Measurements from ENCODE around the gene BAG1.

The BAG1 gene

DNA sequence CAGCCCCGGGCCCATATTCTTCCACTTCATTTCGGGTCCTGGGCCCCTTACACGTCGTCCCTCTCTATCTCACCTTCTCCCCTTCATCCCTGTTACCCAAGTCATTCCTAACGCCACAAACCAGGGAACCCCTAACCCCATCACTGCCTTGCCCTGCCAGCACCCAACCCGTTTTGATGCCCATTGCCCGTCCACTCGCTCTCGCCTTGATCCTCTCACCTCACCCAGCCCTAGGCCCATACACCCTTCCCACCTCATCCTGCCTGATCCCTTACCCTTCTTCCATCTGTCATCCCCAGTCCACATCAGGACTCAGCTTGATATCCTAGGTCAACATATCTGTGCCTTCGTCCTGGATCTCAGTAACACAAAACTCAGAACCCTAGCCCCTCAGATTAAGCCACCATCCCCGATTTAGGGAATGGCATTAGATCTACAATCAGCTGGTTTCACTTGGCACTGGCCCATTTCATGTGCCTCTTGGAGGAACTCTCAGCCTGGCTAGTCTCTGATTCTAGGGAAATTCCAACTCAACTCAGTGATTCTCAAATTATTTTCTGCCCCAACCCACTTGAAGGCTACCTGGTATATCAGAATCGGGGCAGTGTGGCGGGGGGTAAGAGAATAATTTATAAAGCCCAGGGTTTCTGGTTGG lies 830 bp upstream of the BAG1 start:
- TF ChIP-seq, protein P1, sequence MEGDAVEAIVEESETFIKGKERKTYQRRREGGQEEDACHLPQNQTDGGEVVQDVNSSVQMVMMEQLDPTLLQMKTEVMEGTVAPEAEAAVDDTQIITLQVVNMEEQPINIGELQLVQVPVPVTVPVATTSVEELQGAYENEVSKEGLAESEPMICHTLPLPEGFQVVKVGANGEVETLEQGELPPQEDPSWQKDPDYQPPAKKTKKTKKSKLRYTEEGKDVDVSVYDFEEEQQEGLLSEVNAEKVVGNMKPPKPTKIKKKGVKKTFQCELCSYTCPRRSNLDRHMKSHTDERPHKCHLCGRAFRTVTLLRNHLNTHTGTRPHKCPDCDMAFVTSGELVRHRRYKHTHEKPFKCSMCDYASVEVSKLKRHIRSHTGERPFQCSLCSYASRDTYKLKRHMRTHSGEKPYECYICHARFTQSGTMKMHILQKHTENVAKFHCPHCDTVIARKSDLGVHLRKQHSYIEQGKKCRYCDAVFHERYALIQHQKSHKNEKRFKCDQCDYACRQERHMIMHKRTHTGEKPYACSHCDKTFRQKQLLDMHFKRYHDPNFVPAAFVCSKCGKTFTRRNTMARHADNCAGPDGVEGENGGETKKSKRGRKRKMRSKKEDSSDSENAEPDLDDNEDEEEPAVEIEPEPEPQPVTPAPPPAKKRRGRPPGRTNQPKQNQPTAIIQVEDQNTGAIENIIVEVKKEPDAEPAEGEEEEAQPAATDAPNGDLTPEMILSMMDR (IDR thresholded peaks at IDR 0.05; ENCODE audit: control insufficient read depth, extremely low read depth, insufficient read depth) = no peak
- no peak for DNase-seq (ENCODE audit: low read depth)

DNA sequence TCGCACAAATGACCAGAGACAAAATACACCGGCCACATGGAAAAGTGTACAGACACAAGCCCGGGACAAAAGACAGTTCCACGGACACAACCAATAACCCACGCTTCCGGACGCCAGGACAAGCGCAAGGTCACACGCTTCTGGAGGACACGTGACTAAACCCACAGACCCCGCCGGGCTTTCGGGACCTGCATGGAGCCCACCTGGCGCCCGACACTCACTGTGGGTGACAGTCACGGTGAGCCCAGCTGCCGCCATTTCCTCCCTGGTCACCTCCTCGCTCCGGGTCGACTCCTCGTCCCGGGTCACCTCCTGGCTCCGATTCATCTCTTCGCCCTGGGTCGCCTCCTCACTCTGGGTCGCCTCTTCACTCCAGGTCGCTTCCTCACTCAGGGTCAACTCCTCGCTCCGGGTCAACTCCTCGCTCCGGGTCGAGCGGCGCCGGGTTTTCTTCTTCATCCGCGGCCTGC lies 470 bp downstream of the BAG1 start:
- peak overlapping the region; percentile 89 for H3K4me3 ChIP-seq (ENCODE audit: low read depth, low read length)
- no peak for DNase-seq (ENCODE audit: low read depth)
- TF ChIP-seq, protein P1 (IDR thresholded peaks at IDR 0.05; ENCODE audit: control insufficient read depth, extremely low read depth, insufficient read depth) = no peak

More for the DNA sequence above, 830 bp upstream of the BAG1 start:
- peak overlapping the region; percentile 89 for H3K4me3 ChIP-seq (ENCODE audit: low read depth, low read length)

DNA sequence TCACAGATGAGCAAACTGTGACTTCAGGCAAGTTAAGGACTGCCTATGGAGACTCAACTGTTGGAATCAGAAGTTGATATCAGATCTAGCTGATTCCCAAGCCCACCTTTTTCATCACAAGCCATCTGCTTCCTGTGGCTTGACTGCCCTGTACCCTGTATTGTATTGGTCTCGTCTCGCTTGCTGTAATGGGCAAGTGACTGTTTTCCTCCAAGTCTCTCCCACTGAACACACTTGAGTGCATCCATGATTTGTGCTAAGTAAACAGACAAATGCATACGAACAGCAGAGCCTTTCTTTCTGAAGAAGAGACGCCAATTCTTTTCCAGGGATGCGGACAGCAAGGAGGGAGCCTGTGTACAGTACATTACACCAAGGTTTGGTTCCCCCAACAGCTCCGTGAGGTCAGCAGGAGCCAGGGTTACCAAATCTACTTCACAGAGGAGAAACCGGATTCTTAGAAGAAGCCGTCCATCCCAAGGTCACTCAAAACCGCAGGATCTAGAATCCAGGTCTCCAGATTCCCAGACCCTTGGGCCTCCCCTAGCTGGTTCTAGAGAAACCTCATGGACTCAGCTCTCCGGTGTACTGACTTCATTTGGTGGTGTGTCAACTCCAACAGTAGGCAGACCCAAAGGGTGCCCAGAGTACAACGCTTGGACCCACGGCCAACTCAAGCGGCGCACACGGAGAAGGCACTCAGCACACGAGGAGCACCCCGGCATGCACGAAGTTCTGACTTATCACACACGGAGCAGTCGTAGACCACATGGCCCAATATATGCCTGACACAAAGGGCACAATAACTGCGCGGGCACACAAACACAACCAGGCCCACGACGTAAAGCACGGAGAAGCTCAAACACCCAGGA lies 1.1 kb downstream of the BAG1 start:
- DNase-seq (ENCODE audit: low read depth) = no peak
- TF ChIP-seq, protein P1 (IDR thresholded peaks at IDR 0.05; ENCODE audit: control insufficient read depth, extremely low read depth, insufficient read depth) = peak; percentile 0; the same call in 1 of the 2 replicates
- H3K4me3 ChIP-seq (ENCODE audit: low read depth, low read length) = peak overlapping the region; percentile 89

DNA sequence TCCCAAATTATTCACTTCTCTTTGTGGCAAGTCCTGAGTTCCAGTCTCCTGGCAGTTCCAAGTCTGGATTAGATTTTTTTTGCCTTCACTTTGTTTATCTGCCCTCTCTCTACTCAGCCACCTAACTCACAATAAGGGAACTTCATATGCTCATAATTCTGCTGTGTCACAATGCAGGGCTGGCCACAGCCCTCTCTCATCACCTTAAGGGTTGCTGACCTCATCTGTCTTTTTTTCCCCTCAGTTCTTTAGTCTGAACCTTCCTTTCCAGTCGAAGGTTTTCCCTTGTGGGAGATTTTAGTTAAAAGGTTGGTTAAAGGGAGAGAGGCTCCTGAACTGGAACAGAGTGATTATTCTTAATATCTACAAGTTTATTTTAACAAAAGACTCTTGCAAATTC lies 4.1 kb downstream of the BAG1 start:
- no peak overlapping the region for H3K4me3 ChIP-seq (ENCODE audit: low read depth, low read length)
- no peak for DNase-seq (ENCODE audit: low read depth)
- TF ChIP-seq, protein P1 (IDR thresholded peaks at IDR 0.05; ENCODE audit: control insufficient read depth, extremely low read depth, insufficient read depth) = no peak

DNA sequence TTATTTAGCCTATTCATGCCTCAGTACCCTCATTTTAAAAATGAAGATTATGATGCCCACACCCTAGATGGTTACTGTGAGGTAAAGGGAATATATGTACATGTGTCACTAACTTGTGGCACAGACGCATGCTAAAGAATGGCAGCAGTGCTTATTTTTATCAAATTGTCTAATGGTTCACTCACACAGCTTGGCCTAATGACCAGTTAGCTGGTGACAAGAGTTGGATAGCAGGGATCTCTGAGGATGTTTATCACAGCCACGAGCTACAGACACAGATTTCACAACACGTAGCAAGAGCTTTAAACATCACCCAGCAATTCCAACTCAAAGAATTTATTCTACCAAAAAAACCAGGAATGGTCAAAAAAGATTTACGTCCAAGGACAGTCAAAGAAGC lies 7.2 kb downstream of the BAG1 start:
- TF ChIP-seq, protein P1 (IDR thresholded peaks at IDR 0.05; ENCODE audit: control insufficient read depth, extremely low read depth, insufficient read depth) = no peak
- DNase-seq (ENCODE audit: low read depth) = no peak

DNA sequence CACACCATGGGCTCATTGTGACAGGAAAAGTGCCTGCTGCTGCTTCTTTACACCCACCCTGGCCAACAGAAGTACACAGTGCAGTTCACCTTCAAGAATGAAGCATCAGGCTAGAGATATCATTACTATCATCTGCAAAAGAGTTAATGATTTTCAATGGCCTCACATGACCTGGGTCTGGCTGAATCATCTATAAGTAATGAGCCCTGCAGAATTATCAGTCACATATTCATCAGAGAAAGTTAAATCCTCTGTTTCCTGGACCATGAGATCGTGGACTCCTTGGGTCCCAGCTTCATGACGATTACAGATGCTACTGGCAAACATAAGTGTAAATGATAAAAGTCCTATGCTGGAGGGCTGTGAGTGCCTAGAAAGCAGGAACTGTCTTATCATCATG lies 8.3 kb downstream of the BAG1 start:
- DNase-seq (ENCODE audit: low read depth) = no peak
- TF ChIP-seq, protein P1 (IDR thresholded peaks at IDR 0.05; ENCODE audit: control insufficient read depth, extremely low read depth, insufficient read depth) = no peak
- no peak overlapping the region for H3K4me3 ChIP-seq (ENCODE audit: low read depth, low read length)

More for the DNA sequence above, 7.2 kb downstream of the BAG1 start:
- no peak overlapping the region for H3K4me3 ChIP-seq (ENCODE audit: low read depth, low read length)
